HepG2 (cell line): ENCODE data around the gene CACNA1C. TPM values are rescaled to one million over a fixed set of nuclear protein-coding genes. Genes with fewer than 3 reads are reported as not detected.

Source experiments
- ATAC-seq: fragments of 200-7000 bp; cut with Tn5 transposase; 3 replicates; pipeline ENCODE4 v1.9.1; 2020; ENCODE audit warnings: mild to moderate bottlenecking, moderate library complexity
- BruUV-seq: library from RNA; stranded (reverse); fragments of 400-500 nt; replicated peaks from 2 replicates; lab custom pipeline; 2021; lab: Mats Ljungman, UMichigan
- CTCF ChIA-PET: fragments of 300-600 bp; formaldehyde crosslinking; extraction: SDS; loops from one replicate; lab custom pipeline; 2021; ENCODE audit warnings: low total read pairs, inconsistent platforms, low intra/inter-chr PET ratio; lab: Yijun Ruan, JAX
- POLR2A ChIA-PET: fragments of 350-600 bp; sonication (Branson Sonifier 250); formaldehyde crosslinking; loops from one replicate; lab custom pipeline; 2020; ENCODE audit warnings: antibody characterized with exemption, inconsistent platforms; lab: Yijun Ruan, JAX
- DNase-seq: peaks from one replicate; pipeline ENCODE4 v3.0.0-alpha.2; 2015; ENCODE audit warnings: low spot score
- FAIRE-seq: peaks from 3 replicates; lab custom pipeline; 2011; peaks lifted over from hg19 to GRCh38; lab: Jason Lieb, UNC
- H2AFZ ChIP-seq: one replicate; pipeline ENCODE4 v1.6.1; 2011; ENCODE audit warnings: low read length, inconsistent platforms
- H3K27ac ChIP-seq: fragments of 300-600 bp; 3 replicates; pipeline ENCODE4 v1.8.0; 2011; ENCODE audit warnings: mixed run types, mild to moderate bottlenecking, mixed read lengths, low read length, inconsistent platforms; ENCODE audit not compliant: insufficient read depth; ENCODE audit errors: extremely low read length
- H3K27me3 ChIP-seq, 2 experiments: fragments of 200-600 bp in 1 of 2; 2 replicates in 1 of 2; 3 replicates in 1 of 2; pipeline versions ENCODE4 v1.6.0 to v1.8.0; 2011; ENCODE audit warnings: low read length in 2 of 2, mild to moderate bottlenecking in 2 of 2, moderate library complexity in 2 of 2, inconsistent platforms in 1 of 2; ENCODE audit not compliant: insufficient read depth in 2 of 2, control insufficient read depth in 1 of 2
- H3K36me3 ChIP-seq, 2 experiments: fragments of 200-600 bp in 1 of 2; replicated peaks in 1 of 2; 2 replicates in 1 of 2; 3 replicates in 1 of 2; pipeline versions ENCODE4 v1.5.1 to v1.8.0; 2011; ENCODE audit warnings: low read length in 2 of 2, inconsistent platforms in 1 of 2; ENCODE audit not compliant: insufficient read depth in 2 of 2, control insufficient read depth in 1 of 2
- H3K4me1 ChIP-seq: 2 replicates; pipeline ENCODE4 v1.5.1; 2012; ENCODE audit warnings: low read length, inconsistent platforms; ENCODE audit not compliant: insufficient read depth
- H3K4me2 ChIP-seq: 2 replicates; pipeline ENCODE4 v1.6.0; 2011; ENCODE audit warnings: low read depth, low read length, inconsistent platforms
- H3K4me3 ChIP-seq, 3 experiments: fragments of 200-600 bp in 1 of 3; sonication (generic), shearing (Covaris generic) in 1 of 3; replicated peaks in 1 of 3; 2 replicates each; pipeline ENCODE4 v1.5.1; 2011 to 2016; ENCODE audit warnings: low read length in 3 of 3, inconsistent platforms in 2 of 3, low read depth in 2 of 3, mild to moderate bottlenecking in 2 of 3, control low read depth in 1 of 3, mixed read lengths in 1 of 3; ENCODE audit not compliant: insufficient read depth in 1 of 3
- H3K79me2 ChIP-seq: one replicate; pipeline ENCODE4 v1.6.1; 2011; ENCODE audit warnings: low read length, inconsistent platforms; ENCODE audit not compliant: insufficient read depth
- H3K9ac ChIP-seq: 2 replicates; pipeline ENCODE4 v1.6.0; 2011; ENCODE audit warnings: mild to moderate bottlenecking, low read depth, low read length, inconsistent platforms; ENCODE audit not compliant: insufficient read depth
- H3K9me3 ChIP-seq: 2 replicates; pipeline ENCODE4 v1.5.1; 2012; ENCODE audit warnings: mild to moderate bottlenecking, low read length
- H4K20me1 ChIP-seq: 2 replicates; pipeline ENCODE4 v1.6.0; 2011; ENCODE audit warnings: inconsistent platforms, mild to moderate bottlenecking, low read length, moderate library complexity; ENCODE audit not compliant: insufficient read depth
- ZNF605 ChIP-seq: sonication (generic); formaldehyde crosslinking; IDR thresholded peaks from 2 replicates; pipeline ENCODE4 v1.8.0; 2022; ENCODE audit warnings: mild to moderate bottlenecking, missing genetic modification reagents
- WGBS: methylation state at CpG from one replicate; pipeline ENCODE4 v1.1.6; 2017; ENCODE audit warnings: low lambda C conversion rate; 5-methylcytosine and 5-hydroxymethylcytosine counted together
- in situ Hi-C: cut with HindIII; loops from 2 replicates; pipeline ENCODE4 v1.10.0; 2017; ENCODE audit warnings: low pct_unique_long_range_greater_than_20kb; ENCODE audit not compliant: extremely low pct_ligation_motif_present
- intact Hi-C: fragments of 100-400 bp; cut with micrococcal nuclease; formaldehyde crosslinking; loops from one replicate; pipeline ENCODE4 v1.10.0; 2022; ENCODE audit not compliant: unreplicated experiment
- polyA plus RNA-seq, 8 experiments: library from polyadenylated mRNA; depleted of rRNA in 3 of 8; stranded (reverse) in 7 of 8; unstranded in 1 of 8; fragments of >200 nt; fragmentation: Illumina TruSeq in 4 of 8; extraction: Trizol in 4 of 8; gene quantifications; 2 replicates each; pipeline versions ENCODE4 v1.2.1 to v1.2.3, GENCODE V29; 2011 to 2016; ENCODE audit warnings: low read depth in 4 of 8, missing spikeins in 1 of 8, mixed read lengths in 1 of 8; ENCODE audit not compliant: insufficient read depth in 1 of 8
- total RNA-seq, 5 experiments: library from RNA; depleted of rRNA; stranded (reverse); fragments of >200 nt; fragmentation: Illumina TruSeq; extraction: Trizol; gene quantifications; 2 replicates each; pipeline ENCODE4 v1.2.3, GENCODE V29; 2016; ENCODE audit warnings: low read depth in 1 of 5
- TF ChIP-seq, protein P1 (sequence below): sonication (generic); formaldehyde crosslinking; IDR thresholded peaks from 2 replicates; pipeline ENCODE4 v1.4.0; 2020; ENCODE audit warnings: mild to moderate bottlenecking, low read depth, missing genetic modification reagents
- TF ChIP-seq, protein P2 (sequence below): sonication (generic); formaldehyde crosslinking; conservative IDR thresholded peaks from 2 replicates; pipeline ENCODE4 v1.4.0; 2020; ENCODE audit warnings: missing genetic modification reagents
- TF ChIP-seq, protein P3 (sequence below): sonication (generic); formaldehyde crosslinking; IDR thresholded peaks from 2 replicates; pipeline ENCODE4 v1.8.0; 2022; ENCODE audit warnings: missing genetic modification reagents, low read depth, mild to moderate bottlenecking, borderline replicate concordance
- TF ChIP-seq, protein P4 (sequence below): sonication (generic); formaldehyde crosslinking; IDR thresholded peaks from 2 replicates; pipeline ENCODE4 v1.5.0; 2020; ENCODE audit warnings: mild to moderate bottlenecking, missing genetic modification reagents, moderate library complexity
- TF ChIP-seq, protein P5 (sequence below): sonication (generic); formaldehyde crosslinking; IDR thresholded peaks from 2 replicates; pipeline ENCODE4 v1.4.0; 2020; ENCODE audit warnings: missing genetic modification reagents, borderline replicate concordance

The CACNA1C gene
- total and polyA plus RNA-seq, 2 of the 13 experiments (the other 11 are each of a cell fraction or from before 2014, with no cell fraction given) = not detected

DNA sequence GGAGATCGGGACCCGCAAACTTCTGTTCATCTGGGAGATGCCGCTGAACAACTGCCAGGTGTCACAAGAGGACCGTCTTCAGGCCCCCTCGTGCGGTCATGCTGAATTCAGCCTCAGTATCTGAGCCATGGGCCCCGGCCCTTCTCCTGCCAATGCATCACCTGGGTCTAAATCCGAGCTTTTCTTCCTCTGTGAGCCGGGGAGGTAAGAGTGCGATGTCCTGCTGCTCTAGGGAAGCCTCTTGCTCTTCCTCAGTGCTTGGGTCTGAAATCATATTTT lies 586.2 kb downstream of the CACNA1C start (continued):
- TF ChIP-seq, protein P1, sequence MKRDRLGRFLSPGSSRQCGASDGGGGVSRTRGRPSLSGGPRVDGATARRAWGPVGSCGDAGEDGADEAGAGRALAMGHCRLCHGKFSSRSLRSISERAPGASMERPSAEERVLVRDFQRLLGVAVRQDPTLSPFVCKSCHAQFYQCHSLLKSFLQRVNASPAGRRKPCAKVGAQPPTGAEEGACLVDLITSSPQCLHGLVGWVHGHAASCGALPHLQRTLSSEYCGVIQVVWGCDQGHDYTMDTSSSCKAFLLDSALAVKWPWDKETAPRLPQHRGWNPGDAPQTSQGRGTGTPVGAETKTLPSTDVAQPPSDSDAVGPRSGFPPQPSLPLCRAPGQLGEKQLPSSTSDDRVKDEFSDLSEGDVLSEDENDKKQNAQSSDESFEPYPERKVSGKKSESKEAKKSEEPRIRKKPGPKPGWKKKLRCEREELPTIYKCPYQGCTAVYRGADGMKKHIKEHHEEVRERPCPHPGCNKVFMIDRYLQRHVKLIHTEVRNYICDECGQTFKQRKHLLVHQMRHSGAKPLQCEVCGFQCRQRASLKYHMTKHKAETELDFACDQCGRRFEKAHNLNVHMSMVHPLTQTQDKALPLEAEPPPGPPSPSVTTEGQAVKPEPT (CRISPR knock-in tag) = no peak

DNA sequence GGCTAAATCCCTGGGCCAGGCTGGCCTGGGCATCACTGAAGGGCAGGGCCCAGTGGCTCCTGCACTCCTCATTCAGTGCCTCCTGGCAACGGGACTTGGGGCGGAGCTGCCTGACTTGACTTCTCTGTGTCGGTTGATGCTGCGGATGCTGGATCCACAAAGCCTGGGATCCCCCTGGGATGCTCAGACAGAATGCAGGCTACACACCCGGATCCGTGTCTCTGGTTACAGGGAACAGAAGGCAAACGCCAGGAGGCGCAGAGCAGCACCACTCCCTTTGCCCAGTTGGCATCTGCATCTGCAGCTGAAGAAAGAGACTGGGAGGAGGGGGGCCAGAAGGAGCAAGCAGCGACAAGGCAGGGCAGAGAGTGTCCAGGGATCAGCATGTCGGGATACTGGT lies 587.5 kb downstream of the CACNA1C start:
- TF ChIP-seq, protein P2, sequence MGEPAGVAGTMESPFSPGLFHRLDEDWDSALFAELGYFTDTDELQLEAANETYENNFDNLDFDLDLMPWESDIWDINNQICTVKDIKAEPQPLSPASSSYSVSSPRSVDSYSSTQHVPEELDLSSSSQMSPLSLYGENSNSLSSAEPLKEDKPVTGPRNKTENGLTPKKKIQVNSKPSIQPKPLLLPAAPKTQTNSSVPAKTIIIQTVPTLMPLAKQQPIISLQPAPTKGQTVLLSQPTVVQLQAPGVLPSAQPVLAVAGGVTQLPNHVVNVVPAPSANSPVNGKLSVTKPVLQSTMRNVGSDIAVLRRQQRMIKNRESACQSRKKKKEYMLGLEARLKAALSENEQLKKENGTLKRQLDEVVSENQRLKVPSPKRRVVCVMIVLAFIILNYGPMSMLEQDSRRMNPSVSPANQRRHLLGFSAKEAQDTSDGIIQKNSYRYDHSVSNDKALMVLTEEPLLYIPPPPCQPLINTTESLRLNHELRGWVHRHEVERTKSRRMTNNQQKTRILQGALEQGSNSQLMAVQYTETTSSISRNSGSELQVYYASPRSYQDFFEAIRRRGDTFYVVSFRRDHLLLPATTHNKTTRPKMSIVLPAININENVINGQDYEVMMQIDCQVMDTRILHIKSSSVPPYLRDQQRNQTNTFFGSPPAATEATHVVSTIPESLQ (CRISPR knock-in tag) = no peak
- TF ChIP-seq, protein P3, sequence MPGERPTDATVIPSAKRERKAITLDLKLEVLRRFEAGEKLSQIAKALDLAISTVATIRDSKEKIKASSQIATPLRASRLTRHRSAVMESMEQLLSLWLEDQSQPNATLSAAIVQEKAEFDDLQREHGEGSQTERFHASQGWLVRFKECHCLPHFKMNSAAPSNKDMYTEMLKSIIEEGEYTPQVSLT = no peak
- TF ChIP-seq, protein P4, sequence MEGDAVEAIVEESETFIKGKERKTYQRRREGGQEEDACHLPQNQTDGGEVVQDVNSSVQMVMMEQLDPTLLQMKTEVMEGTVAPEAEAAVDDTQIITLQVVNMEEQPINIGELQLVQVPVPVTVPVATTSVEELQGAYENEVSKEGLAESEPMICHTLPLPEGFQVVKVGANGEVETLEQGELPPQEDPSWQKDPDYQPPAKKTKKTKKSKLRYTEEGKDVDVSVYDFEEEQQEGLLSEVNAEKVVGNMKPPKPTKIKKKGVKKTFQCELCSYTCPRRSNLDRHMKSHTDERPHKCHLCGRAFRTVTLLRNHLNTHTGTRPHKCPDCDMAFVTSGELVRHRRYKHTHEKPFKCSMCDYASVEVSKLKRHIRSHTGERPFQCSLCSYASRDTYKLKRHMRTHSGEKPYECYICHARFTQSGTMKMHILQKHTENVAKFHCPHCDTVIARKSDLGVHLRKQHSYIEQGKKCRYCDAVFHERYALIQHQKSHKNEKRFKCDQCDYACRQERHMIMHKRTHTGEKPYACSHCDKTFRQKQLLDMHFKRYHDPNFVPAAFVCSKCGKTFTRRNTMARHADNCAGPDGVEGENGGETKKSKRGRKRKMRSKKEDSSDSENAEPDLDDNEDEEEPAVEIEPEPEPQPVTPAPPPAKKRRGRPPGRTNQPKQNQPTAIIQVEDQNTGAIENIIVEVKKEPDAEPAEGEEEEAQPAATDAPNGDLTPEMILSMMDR (CRISPR knock-in tag) = 0 out of 2 replicates have a peak, but pooled peaks have one; percentile 4
- no peak for TF ChIP-seq ZNF605 (CRISPR knock-in tag)
- TF ChIP-seq, protein P5, sequence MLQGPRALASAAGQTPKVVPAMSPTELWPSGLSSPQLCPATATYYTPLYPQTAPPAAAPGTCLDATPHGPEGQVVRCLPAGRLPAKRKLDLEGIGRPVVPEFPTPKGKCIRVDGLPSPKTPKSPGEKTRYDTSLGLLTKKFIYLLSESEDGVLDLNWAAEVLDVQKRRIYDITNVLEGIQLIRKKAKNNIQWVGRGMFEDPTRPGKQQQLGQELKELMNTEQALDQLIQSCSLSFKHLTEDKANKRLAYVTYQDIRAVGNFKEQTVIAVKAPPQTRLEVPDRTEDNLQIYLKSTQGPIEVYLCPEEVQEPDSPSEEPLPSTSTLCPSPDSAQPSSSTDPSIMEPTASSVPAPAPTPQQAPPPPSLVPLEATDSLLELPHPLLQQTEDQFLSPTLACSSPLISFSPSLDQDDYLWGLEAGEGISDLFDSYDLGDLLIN (CRISPR knock-in tag) = no peak
- WGBS = 18% methylated on average over 3 of the region's 10 CpGs
- H3K4me3 ChIP-seq = no peak overlapping the region
- H2AFZ ChIP-seq = no peak overlapping the region
- 0 out of 2 replicates have a peak, but pooled peaks cover 3% of the 10 kb centered on the region for H4K20me1 ChIP-seq
- no peak overlapping the region for H3K9ac ChIP-seq
- peaks cover 9 to 96% of the 10 kb centered on the region in 2 experiments for H3K27me3 ChIP-seq
- in situ Hi-C loops (no loop called here), intact Hi-C loops (no loop called here)
- no peaks in the 10 kb centered on the region for H3K36me3 ChIP-seq
- H3K9me3 ChIP-seq = no peaks in the 10 kb centered on the region
- no peaks in the 10 kb centered on the region for H3K79me2 ChIP-seq
- no peak overlapping the region for H3K4me2 ChIP-seq
- no TSS peak for BruUV-seq
- H3K27ac ChIP-seq = no peak overlapping the region
- ATAC-seq = no peak
- ChIA-PET POLR2A (no interaction called here), CTCF (no interaction called here)
- no peak for FAIRE-seq
- H3K4me1 ChIP-seq = no peaks in the 10 kb centered on the region
- no peak for DNase-seq
